DMS 273 (cell line): ENCODE measurements around the gene PRXL2A.
A peak's percentile ranks its signal among the peaks of the same experiment; 100 is the strongest.

Experiments
- DNase-seq: peaks from one replicate; lab custom pipeline; 2025; ENCODE audit not compliant: unreplicated experiment; lab: John Stamatoyannopoulos, UW

PRXL2A gene

DNA sequence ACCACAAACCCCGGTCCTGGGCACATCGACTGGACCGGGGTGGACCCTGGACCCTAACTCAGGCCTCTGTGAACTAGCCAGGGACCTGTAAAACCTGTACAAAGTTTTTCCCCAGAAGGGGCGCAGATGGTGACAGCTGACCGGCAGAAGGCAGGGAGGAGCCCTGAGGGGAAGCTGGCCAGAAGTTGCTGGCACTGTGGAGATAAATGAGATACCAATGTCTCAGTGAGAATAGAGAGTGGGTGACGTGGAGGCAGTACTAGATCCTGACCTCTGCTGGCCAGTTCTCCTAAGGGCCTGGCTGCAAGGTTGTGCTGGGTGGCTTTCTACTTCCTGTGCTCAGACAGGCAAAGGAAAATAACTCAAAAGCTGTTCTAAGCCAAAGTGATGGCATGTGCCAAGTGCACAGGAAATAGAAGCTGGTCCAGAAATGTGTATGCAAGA, 35.2 kb downstream of the PRXL2A start:
- peak; percentile 87 for DNase-seq

- DNase-seq, result peak; percentile 56
These were observed 35.8 kb downstream of the PRXL2A start for GRCh38 chr10:80444124-80444523.

GRCh38 chr10:80444646-80445319, 36.4 kb downstream of the PRXL2A start:
- peak; percentile 73 for DNase-seq

DNA sequence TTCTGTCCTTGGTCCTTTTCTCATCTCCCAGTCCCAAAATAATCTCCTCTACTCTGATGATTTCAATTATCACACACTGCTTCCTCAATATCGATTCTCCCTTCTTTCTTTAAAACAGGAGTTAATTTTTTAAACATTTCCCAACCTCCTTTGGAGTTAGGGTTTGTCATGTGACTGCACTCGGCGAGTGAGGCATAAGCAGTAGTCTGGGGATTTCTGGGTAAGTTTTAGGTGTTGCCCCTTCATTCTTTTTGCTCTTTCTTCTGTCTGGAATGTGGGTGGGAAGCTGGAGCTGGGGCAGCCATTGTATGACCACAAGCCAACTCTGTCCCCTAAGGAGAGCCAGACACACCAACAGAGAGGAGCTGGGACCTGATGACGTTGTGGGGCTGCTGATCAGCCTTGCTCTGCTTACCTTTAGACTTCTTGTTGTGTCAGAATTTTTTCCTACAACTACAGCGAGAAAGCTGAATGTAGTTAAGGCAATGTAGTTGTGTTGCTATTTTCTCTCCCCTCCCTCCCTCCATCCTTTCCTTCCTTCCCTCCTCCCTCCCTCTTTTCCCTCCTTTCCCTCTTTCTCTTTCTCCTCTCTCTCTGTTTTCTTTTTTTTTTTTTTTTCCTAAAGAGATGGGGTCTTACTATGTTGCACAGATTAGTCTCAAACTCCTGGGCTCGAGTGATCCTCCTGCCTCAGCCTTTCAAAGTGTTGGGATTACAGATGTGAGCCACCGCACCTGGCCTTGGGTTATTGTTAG, 39.3 kb downstream of the PRXL2A start:
- no peak for DNase-seq

- DNase-seq, result no peak
These were observed 40.0 kb downstream of the PRXL2A start for GRCh38 chr10:80448209-80448942.

- no peak for DNase-seq
These were observed 41.2 kb downstream of the PRXL2A start for GRCh38 chr10:80449520-80449919.

DNA sequence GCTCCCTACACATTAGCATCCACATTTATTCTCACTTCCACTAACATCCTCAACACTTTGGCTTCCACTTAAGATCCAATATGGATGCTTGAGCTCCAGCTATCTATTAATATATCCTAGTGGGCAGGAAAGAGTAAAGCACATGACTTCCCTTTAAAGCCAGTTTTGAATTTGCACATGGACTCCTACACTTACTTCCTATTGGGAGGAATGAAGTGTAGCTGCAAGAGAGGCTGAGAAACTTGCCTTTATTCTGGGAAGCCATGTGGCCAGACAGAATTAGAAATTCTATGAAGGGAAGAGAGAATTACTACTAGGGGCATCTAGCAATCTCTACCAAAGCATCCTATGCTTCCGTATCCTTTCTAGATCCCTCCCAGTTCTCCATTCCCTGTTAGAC, 42.8 kb downstream of the PRXL2A start:
- no peak for DNase-seq

DNA sequence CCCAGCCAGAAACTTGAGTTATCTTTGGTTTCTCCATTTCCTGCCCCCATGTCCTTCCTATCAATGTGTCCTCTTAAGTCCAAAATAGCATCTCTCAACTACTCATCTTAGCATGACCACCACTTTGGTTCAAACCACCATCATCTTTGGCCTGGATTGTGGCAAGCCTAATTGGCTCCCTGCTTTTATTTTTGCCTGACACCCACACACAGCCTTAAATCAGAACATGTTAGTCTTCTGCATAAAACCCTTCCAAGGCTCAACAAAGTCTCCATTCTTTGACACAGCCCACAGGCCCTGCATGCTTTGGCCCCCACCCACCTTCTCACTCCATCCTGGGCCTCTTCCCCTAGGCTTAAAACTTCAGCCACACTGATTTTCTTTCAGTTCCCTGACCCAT, 43.7 kb downstream of the PRXL2A start:
- DNase-seq, result no peak

DNA sequence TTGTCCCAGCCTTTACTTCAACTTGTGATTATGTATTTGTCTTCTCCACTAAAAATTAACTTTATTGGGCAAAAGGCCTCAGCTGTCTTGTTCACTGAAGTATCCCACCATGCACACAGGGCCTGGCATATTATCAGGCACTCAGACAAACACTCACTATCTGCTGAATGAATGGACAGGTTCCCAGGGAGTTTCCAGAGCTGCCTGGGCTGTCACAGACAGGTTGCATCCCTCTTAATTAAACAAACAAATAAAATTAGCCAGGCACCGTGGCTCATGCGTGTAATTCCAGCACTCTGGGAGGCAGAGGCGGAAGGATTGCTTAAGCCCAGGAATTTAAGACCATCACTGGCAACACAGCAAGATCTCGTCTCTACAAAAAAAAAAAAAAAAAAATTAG, 44.3 kb downstream of the PRXL2A start:
- DNase-seq, result no peak

DNA sequence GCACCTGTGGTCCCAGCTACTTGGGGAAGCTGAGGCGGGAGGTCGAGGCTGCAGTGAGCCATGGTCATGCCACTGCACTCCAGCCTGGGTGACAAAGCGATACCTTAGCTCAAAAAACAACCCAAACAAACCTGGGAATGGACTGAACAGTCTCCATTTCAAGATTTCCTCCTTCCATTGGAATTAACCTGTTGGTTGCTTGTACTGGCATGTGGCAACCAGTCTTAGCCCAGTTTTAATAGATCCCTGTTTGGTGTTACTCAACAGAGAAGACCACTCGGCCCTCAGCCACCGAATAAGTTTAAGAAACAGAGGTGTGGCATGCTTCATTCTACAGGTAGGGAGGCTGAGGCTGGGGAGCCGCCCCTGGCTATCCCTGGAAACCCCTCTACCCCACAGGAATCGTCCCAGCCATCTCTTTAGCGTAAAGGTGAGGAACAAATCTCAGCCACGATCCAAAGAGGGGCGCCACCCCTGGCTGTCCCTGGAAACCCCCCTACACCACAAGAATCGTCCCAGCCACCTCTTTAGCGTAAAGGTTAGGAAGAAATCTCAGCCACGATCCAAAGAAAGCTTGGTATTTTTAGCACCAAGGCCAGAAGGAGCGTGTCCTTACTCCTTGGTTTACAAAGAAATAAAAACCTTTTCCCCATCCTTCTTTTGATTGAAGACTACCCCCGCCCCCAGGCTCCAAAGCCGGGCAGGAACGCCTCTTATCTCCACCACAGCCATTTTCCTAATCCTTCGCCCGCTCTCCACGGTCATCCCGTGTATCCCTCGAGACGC, 44.9 kb downstream of the PRXL2A start:
- DNase-seq, result peak; percentile 26

DNA sequence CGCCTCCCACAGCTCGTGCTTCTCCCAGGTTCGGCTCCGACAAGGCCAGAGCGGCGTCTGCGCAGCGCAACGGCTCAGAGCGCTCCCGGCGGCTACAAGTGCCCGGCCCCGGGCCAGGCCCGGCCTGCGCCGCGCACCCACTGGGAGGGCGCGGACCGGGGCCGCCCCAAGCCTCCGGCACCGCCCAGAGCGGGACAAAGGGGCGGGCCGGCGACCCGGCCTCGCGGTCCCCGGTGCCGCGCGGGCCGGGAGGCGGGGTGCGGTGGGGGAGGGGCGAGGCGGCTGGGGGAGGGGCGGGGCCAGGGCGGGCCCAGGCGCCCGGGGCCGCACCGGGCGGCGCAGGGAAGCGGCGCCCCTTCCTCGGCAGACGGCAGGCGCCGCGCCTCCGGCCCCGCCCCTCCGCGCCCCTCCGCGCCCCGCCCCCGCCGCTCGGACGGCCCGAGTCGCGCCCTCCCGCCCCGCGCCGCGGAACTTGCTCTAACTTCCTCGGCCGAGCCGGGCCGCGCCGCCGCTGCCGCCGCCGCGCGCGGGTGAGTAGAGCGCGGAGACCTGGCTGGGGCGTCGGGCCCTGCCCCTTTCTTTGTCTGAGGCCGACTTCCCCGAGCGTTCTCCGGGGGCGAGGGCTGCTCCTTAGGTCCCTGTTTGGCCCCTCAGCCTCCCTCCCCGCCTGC, 45.6 kb downstream of the PRXL2A start, which contains the start of gene TSPAN14:
TSS of gene TSPAN14 (plus strand) at position 469 of the 671 bp plus-strand sequence. CDS start 34,924 bp downstream, outside the sequence.
- peak; percentile 91 for DNase-seq

DNA sequence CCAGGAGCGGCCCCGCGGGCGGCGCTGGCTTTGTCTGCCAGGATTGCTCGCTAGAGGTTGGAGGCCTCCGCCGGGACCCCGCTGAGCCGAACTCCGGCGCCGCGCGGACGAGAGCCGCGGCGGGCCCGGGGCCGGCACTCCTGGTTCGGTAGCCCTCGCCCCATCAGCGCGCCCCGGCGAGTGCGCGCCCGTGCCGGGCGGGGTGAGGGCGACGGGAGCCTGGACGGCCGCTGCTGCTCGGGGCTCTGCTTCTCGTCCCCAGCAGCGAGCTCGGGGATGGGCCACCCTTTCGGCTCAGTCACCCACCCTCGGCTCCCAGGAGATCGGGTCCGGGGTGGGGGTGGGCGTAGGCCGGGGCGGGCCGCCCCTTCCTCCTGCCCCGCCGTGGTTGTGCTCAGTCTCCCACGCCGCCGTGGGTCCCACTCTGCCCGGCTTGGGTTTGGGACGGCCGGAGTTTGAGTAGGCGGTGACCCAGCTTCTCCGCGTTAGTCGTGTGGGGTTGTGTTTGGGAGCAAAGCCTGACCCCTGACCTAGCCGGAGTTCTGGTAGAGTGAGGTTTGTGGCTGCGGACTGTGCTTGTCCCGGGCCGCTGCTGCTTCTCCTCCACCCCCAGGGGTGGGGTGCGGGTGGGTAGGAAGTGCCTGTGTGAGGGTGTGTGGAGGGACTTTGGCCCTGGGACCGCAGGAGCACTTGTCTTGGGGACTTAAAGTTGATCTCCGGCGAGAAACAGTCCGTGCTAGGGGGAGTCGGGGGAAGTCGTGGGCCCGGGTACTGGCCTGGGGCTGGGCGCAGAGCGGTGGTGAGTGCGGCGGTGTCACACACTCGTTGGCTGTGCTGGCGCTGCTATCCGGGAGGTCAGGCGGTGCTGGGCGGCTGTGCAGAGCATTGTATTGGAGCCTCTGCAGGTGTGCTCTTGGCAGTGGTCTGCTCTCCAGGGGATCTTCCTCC, 46.4 kb downstream of the PRXL2A start:
- peak; percentile 62 for DNase-seq

DNA sequence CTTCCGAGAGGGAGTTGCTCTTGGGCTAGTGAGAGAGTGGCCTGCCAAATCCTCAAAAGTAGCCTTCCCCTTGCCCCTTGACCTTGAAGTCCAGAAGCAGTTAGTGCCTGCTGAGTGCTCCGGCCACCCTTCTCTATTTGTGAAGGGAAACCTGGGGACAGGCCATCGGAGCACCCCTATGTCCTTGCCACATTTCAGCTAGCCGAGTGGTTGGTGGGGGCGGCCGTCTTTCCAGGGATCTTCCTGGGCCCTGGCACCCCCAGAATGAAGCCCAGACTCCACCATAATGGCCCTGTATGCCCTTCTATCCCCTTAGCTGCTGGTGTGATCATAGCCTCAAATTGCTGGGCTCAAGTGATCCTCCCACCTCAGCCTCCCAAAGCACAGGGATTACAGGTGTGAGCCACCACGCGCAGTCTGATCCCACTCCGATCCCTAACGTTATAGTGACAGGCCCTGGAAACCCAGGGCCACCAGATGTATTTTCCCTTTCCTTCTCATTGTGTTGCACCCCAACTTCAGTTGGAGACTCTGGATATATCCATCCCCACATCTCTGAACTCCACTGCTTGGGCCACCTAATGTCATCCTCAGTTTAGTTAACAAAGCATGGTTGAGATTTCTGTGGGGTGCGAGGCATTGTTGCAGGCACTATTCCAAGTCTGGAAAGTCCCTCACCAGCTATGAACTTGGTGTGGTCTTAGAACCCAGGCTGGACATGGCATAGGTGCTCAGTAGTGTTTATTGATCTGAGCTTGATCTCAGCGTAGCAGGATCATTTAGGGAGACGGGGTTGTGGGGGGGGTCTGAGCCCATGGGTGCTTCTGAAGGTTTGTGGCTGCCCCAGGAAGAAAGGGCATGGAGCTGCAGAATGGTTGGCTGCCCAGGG, 47.4 kb downstream of the PRXL2A start:
- DNase-seq, result no peak

DNA sequence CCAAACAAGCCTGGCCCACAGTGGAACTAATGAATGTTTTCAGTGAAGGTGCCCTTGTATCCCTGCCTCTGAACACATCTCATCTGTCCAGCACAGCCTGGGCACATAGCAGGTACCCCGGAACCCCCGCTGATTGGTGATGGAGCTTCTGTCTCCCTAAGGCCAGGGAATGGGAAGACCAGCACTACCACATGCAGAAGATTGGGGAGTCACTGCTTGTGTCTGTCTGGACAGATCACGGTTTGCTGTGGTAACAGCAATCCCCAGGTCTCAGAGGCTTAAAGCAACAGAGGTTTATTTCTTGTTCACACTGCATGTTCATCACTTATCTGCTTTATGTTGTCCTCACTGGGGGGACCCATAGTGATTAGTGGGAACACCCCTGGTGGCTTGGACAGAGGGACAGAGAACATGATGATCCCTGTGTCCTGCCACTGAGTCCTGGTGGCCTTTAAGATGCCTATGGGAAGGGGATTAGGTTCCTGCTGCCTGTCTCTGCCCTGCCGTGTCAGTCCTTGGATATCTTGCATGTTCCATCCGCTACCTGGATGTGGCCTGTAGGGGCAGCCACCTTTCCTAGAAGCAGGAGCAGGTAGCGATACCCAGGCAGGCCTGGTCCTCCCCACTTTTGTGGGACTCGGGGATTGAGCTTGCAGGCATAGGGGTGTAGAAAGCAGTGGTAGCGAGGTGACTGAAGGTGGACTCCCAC, 49.4 kb downstream of the PRXL2A start:
- no peak for DNase-seq

- no peak for DNase-seq
These were observed 49.9 kb downstream of the PRXL2A start for GRCh38 chr10:80458263-80458625.

DNA sequence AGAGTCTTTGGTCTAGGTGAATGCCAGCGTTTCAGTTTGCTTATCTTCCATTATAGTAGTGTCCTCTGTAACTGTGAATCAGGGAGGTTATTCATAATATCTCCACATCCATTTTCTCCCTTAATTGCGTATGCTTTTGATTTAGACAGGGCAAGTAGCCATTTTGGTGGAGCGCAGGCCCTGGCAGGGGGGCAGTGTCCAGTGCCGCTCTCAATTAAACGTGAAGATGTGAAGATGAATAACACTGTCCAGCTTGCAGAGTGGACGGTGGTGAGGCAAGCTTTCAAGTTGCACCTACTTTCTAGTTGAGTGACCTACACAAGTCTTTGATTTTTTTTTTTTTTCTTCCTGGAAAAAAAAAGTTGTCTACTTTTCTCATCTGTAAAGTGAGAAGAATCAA, 50.3 kb downstream of the PRXL2A start:
- no peak for DNase-seq

GRCh38 chr10:80459047-80459865, 50.9 kb downstream of the PRXL2A start:
- peak; percentile 56 for DNase-seq
